HepG2 (cell line): Measurements from ENCODE around the gene ARMH3.

ENCODE experiments used
- BRF2 ChIP-seq: sonication (generic); formaldehyde crosslinking; IDR thresholded peaks from 2 replicates; pipeline ENCODE4 v1.8.1; 2022; ENCODE audit warnings: mild to moderate bottlenecking, missing genetic modification reagents
- FOXJ3 ChIP-seq: sonication (generic); formaldehyde crosslinking; IDR thresholded peaks from 2 replicates; pipeline ENCODE4 v1.4.0; 2020; ENCODE audit warnings: missing genetic modification reagents, mild to moderate bottlenecking, borderline replicate concordance

- TF ChIP-seq FOXJ3 (no peak), BRF2 (CRISPR knock-in tag) (no peak)
These were observed 97.3 kb downstream of the ARMH3 start for GRCh38 chr10:101958691-101959090.
